Hindlimb muscle (tissue), 1 donor: ENCODE data around the gene UBE2O. TPM values are rescaled to one million over a fixed set of nuclear protein-coding genes. Genes with fewer than 3 reads are reported as not detected.

ENCODE experiments used
- DNase-seq: peaks from one replicate; pipeline ENCODE4 v3.0.0-alpha.2; 2013
- polyA plus RNA-seq: library from polyadenylated mRNA; unstranded; fragments of 120-200 nt; gene quantifications from one replicate; pipeline ENCODE4 v1.2.1, GENCODE V29; 2013; ENCODE audit not compliant: insufficient read length

UBE2O gene
- polyA plus RNA-seq, 1 donor, result 18.8 TPM

DNA sequence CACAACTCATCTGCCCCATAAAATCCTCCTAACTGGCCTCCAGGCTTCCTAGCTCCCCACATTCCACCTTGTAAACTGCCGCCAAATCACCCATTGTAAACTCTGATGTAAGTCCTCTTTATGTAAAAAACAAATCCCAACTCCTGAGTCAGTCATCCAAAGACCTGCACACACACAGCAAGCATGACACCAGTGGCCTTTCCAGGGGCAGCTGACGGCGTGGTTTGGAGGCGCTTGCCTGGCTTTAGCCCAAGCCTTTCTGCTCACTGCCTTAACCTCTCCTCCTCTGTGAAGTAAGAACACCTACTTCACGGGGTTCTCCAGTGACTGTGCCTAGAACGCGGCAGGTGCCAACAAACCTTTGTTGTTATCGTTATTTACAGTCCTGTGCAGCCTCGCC lies 14.0 kb downstream of the UBE2O start:
- no peak for DNase-seq

DNA sequence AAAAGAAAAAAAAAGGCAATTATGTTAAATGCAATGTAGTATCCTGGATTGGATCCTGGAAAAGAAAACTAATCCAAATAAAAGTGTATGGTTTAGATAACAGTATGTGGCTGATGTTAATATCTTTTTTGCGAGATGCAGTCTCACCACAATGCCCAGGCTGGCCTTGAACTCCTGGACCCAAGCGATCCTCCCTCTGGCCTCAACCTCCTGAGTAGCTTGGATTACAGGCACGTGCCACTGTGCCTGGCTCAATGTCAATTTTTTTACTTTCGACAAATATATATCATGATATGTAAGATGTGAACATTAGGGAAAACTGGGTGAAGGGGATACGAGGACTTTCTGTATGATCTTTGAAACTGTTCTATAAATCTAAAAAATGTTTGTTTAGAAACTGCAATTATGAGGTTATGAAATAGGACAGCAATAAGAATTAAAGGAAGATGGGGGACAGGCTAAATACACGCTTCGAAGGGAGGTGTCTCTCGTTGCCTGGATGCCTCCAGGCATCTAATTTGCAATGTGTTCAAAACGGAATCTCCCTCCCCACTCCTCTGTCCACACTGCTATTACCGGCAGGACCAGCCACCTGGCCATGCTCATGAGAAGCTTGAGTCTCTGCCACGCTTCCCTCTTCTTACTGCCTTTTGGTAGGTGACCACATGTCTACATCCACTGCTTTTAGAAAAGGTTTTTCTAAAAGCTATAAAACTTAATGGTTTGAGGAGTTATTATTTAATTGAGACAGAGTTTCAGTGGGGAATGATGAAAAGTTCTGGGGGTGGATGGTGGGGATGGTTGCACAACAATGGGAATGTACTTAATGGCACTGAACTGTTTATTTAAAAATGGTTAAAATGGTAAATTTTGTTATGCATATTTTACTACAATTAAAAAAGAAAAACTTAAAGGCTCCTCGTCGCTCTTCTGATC lies 15.2 kb downstream of the UBE2O start:
- DNase-seq, result no peak

DNA sequence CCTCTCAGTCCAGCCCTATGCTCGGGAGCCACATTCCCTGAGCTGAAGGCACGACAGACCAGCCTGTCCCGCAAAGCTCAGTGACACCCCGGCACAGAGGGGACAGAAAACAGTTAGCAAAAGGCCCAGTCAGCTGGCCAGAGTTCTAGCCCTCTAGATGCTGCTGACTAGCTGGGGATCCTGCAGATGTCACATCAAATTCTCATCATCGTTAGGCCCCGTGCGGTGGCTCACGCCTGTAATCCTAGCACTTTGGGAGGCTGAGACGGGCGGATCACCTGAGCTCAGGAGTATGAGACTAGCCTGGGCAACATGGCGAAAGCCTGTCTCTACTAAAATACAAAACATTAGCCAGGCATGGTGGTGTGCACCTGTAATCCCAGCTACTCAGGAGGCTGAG lies 17.2 kb downstream of the UBE2O start:
- DNase-seq, result no peak

DNA sequence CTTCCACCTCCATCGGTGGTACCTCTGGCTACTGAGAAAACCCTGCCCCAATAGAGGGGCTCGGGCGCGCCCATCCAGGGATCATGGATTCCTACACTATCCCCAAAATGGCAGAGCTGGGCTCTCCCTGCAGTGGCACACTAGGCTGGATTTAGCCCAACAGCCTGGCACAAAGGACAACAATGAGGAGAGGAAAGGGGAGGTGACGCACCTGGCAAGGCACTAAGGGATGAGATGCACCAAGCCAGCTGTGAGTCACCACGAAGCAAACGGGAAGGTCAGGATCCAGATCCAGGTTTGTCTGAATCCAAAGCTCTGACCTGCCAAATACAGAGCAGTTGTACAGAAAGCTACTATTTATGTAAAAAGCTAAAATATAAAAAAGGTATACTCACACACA lies 18.1 kb downstream of the UBE2O start:
- DNase-seq, result no peak

DNA sequence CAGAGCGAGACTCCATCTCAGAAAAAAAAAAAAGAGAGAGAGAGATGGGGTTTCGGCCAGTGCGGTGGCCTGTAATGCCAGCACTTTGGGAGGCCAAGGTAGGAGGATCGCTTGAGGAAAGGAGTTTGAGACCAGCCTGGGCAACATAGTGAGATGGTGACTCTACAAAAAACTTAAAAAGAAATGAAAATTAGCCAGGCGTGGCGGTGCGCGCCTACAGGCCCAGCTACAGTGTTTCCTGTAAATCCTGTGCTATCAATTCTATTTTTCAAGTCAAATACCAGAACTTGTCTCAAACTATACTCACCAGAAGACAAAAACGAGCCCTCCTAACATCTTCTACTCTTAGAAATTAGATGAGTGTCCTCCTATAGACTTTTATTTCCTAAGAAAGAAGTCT lies 19.3 kb downstream of the UBE2O start:
- DNase-seq, result no peak

DNA sequence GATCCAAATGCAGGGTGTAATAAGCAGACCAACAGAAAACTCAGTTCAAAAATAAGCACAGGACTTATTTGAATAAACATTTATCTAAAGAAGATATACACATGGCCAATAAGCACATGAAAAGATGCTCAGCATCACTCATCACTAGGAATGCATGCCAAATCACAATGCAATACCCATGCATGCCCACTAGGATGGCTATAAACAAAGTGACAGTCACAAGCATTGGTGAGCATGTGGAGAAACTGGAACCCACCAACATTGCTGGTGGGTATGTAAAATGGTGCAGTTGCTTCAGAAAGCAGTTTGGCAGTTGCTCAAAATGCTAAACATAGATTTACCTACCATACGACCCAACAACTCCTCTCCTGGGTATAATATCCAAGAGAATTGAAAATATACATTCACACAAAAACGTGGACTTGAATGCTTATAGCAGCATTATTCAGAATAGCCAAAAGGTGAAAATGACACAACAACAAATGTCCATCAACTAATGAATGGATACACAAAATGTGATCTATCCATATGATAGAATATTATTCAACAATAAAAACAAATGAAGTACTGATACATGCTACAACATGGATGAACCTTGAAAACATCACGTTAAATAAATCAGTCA lies 20.1 kb downstream of the UBE2O start:
- DNase-seq, result no peak

DNA sequence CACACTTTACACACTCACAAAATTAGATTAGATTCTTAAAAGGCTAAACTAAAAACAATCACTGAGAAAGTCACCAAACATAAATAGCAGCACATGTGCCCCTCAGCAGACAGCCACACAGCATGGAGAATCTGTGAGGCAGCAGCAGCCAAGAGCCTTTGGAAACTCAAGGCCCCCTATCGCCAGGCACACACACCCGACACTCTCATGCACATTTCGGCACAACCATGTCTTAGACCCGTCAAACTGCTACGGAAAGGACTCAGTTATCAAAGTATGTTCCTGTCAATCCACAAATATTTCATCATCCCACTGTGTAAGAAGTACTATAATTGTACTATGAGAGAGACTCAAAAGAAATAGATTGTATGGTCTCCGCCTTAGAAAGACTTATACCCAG lies 20.9 kb downstream of the UBE2O start:
- DNase-seq, result no peak

DNA sequence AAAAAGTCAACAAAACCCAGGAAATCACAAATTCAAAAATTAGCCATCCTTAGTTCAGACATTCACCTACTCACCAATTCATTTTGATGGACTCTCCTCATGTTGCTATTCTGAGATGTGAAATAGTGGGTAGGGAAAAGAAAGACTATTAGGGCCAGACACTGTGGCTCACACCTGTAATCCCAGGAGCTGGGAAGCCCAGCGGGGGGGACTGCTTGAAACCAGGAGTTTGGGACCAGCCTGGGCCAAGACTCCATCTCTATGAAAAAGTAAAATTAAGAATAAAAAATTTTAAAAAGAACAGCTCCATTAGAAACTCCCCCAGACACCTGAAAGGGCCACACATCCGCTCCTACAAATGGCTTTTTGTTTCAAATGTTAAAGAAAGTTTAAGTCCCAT lies 21.4 kb downstream of the UBE2O start:
- no peak for DNase-seq

DNA sequence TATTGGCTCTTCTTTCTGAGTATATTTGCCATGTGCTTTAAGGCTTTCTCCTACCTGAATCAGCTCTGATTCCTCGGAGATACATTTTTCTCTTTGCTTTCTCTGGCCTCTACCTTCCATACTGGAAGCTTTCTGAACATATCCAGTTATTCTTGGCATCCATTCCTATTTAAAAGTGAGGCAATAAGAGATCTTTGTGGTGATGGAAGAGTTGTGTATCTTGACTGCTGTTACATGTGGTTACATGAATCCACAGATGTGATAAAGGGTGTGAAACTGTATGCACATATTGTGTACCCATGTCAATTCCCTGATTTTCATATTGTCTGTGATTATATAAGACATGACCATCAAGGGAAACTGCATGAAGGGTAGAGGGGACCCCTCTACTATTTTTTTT lies 24.4 kb downstream of the UBE2O start:
- DNase-seq, result no peak

DNA sequence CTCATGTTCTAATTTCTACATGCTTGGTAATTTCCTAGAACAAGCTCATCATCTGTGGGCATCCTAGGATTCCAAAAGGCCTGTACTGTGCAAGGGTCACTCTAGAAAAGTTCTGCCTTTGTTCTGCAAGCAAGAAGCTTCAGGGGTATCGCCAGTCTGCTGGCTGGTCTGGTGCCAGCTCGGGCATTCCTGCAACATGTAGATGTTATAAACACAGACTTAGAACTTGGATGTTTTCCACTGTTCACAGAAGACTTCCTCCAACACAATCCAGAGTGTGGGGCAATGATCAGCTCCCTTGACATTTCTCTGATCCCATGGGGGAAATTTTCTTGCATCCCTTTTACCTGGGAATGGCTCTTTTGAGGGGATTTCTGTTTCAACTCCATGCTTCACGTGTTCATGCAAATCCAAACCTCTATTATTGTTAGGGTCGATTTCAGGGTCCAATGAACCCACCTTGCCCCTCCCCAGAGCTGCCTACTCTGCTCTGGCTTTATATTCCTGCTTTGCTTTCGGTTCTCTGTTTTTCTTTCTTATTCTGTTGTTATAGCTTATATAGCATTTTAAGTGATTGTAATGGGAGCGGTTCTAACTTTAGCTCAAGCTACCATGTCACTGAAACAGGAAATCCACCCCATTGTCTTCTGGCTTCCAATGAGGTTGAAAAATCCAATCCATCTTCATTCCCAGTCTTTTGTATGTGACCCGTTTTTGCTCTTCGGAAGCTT lies 25.3 kb downstream of the UBE2O start:
- DNase-seq, result no peak

DNA sequence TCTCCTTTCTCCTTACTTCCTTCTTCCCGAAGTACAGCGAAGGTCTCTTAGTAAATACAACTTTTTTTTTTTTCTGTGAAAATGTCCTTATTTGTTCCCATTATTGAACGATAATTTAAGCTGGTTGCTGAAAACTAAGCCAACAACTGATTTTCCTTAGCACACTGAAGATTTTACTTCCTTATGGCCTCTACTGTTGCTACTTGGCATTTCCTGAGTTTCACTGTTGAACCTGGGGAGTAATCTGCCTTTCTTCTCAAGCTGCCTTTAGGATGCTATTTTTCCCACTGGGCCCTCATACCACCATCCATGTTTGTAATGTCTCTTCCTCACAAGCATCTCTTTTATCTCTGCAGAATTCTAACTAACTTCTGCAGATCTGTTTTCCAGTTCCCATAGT lies 26.1 kb downstream of the UBE2O start:
- no peak for DNase-seq

DNA sequence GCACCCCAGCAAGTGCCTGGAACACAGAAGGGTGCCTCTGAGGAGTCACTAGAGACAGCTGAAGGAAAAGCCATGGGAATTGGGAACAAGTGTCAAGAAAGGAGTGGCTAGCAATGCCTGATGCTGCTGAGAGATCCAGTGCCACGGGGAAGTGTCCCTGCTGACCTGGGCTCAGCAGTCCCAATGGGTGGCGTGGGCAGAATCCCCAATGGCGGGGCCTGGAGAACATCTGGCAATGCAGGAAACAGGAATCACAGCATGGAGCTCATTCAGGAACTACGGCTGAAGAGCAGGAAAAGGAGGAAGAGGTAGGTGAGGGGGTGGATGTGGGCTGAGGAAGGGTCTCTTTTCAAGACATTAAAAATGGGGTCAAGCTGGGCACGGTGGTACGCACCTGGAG lies 30.1 kb downstream of the UBE2O start:
- DNase-seq, result no peak

DNA sequence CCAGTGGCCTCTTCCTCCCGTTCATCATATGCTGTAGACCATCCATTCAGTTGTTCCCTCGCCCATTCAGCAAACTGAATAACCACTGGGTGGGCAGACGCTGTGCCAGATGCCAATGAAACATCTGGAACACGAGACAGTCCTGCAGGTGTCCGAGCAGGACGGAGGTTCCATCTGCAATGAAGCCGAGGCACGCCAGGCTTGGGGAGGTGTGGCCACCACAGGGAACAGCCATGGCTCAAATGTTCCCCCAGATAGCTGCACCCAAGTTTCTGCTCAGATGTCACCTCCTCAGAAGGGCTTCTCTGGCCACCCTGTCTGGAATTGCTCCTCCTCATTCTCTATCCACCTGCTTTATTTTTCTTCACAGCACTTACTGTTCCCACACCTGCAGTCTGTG lies 30.5 kb downstream of the UBE2O start:
- no peak for DNase-seq

DNA sequence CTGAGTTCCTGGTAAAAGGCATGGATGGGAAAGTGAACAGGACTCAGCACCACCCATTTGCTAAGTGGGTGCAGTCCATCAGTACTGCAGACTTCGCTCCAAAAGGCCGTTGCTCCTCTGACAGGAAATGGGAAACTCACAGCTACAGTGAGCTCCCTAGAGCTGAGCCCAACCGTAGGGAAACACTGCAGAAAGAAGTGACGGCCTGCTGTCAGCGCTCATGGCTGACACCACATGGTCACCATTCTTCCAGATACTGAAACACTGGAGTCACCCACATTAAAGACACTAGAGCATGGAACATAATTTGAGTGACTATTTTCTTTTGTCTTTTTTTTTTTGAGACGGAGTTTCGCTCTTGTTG lies 31.9 kb downstream of the UBE2O start:
- no peak for DNase-seq

DNA sequence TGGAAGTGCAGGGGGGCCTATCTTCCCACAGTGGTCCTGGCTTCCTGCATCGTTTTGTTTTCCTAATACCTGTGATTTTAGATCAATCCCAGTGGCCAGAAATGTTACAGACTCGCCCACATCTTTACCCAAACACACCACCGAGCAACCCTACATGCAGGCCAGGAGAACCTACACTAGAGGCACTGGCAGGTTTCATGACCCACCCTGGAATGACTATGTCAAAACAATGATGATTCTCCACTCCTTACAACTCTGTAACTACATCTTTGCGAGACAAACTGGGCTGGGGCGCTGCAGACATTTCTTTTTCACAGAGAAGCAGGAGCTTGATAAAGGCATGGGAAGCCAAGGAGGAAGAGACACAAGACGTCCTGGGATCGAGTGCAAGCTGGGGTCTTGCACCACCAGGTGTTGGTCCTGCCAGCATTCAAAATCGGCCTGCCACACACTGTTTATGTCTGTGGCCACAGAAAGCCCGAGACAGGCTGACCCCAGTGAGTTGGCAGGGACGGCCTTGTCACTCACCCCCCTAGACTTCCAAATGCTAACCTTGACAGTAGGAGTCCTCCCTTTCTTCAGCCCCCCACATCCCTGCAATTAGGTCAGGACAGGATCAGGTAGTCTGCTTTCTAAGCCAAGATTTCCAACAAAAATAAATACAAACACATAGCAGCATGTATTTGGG lies 32.5 kb downstream of the UBE2O start:
- DNase-seq, result no peak

DNA sequence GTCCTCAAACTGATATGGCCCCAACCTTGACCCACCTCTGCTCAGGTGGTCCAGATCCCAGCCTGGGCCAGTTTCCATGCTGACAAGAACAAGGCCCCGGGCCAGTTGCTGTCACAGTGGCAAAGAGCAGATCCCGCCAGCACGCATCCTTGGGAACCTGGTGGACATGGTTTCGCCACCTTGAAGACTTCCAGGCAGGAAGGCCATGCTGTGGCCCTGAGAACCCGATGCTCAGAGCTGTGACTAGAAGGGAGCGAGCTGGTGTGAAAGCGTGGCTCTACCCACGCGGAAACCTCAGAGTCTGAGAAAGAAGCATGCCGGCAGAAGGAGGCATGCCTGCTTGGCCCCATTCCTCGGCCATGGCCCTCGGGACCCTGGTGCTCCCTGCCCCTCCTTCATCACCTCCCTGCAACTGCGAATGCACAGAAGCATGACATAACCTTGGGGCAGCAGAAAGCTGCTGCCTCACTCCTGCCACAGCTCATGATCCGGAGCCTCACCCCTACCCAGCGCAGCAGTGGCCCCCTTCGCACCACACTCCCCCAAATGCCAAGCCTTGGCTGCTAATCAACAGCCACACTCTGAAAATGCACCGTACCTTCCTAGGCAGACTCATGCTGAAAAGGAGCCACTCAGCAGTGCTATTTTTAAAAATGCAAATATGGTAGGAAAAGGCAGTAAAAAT lies 33.2 kb downstream of the UBE2O start:
- DNase-seq, result no peak

DNA sequence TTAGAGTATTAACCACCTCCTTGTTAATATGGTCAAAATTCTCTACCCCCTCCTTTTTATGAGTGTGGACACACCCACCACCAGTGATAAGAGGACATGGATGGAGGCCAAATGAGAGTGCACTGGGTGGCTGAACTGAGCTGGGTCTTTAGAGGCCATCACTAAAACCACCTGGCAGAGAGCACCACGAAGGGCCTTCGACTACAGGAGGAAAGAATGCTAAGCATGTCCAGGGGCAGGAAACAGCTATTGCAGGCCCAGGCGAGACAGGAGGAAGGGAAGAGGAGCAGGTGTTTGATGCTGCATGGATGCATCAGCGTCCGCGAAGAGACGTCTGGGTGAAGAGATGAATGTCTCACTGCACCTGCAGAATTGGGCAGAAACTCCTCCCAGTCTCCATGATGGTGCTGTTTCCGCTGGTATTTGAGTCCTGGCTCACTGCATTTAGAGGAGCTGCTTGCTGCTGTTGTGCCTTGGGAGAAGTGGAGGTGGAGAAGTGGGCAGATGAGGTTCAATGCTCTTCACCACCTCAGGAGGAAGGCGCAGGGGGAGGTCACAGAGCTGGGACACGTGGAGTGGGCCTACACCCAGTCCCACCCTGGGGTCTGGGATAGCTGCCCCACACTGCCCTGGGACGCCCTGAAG lies 35.3 kb downstream of the UBE2O start:
- DNase-seq, result no peak

DNA sequence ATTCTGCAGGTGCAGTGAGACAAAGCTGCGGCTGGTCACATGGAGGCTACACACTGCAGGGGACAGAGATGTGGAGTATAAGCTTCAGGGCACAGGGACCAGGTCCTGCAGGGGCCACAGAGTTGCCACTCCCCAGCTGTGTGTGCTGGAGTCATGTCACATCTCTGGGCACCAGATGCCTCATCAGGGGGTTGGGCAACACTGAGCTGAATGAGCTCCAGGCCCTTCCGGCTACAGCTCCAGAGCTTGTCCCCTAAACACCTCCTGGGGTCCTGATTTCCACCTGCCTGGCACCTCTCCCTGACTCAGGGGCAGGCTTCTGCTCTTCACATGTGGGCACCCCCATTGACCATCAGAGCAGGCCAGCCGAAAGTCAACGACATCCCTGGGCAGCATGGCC lies 36.1 kb downstream of the UBE2O start:
- no peak for DNase-seq

DNA sequence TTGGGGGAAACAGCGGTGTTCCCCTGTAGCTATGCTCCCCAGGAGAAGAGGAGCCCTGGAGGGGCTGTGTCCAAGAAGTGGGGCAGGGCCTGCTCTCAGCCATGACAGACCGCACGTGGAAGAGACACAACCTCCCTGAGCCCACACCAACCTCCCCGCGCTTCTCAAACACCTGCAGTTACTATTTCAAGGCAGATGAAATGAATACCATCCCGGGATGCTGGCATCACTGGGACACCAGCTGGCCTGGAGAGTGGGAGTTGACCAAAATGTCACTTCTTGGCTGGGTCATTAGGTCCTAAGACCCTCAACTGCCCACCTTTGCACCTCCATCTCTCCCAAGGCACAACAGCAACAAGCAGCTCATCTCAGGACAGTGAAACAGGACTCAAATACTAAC lies 36.5 kb downstream of the UBE2O start:
- DNase-seq, result no peak

DNA sequence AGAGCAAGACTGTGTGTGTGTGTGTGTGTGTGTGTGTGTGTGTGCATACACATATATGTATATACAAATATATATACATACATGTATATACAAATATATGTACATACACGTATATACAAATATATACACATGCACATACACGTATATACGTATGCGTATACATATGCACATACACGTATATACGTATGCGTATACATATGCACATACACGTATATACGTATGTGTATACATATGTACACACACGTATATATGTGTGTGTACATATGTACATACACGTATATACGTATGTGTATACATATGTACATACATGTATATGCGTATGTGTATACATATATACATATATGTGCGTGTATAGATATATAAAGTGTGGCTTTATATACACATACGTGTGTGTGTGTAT lies 37.2 kb downstream of the UBE2O start:
- DNase-seq, result no peak

DNA sequence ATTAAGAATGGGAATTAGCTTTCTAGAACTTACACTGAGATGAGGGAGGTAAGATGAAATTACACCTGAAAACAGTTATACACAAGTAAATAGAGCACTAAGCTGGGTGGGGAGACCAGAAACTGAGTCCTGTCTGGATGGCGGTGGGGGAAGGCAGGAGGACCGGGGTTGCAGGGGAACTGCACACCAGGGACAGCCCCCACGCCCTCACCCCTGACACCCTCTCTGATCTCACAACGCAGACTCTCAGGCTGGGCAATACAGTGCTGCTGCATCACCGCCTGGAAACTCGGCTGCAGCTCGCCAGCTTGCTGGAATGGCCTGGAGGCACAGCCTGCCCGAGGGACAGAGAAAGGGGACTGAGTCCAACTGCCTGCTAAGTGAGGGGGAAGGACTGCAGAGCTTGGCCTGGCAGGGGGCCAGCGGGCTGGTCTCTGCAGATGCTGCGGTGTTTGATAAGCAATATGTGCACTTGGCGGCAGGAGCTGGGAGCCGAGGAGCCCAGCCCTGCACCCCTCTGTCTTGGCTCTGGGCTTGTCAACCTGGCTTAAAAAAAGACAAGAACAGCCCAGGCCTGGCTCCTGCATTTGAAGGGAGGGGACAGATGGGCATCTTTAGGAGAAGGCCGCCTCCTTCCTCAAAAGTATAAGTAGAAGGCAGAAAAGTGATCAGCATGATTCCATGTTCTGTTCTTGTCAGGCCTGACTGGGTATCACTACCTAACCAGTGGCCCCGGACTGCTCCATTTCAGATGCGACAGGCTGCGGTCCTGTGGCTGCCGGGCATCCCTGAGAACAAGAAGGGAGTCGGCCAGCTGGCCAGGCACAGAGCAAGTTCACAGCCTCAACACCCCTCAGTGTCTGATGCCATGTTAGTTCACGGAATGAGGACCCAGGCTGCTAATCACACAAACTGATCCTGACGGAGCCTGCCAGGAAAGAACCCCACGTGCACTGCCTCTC lies 38.3 kb downstream of the UBE2O start:
- peak; percentile 64 for DNase-seq
